Heart left ventricle (tissue), 13 donors: ENCODE measurements around the gene KCNAB1.

Source experiments
- POLR2A ChIP-seq, 2 donors: fragments of 450-650 bp; IDR thresholded peaks; one replicate each; pipeline ENCODE4 v1.6.1; 2017; ENCODE audit warnings: antibody characterized with exemption in 2 of 2, mild to moderate bottlenecking in 2 of 2, moderate library complexity in 2 of 2
- TF ChIP-seq, protein P1 (sequence below), 12 donors: fragments of 200-600 bp; sonication (generic) in 4 of 12; IDR thresholded peaks; one replicate each; pipeline versions ENCODE4 v1.5.0 to v1.8.0; 2018 to 2022; ENCODE audit warnings: antibody characterized with exemption in 12 of 12, mild to moderate bottlenecking in 5 of 12
- donor health status: ischemic (EF 13 %, LVEDD 7.1; RV severe dilation, severe dysfunction).
- donor health status: DM: no; HTN: yes; CAD: no.
- donor health status: DM: no; HTN: no; CAD: no.
- donor health status: ischemic (EF 25% LVEDD 6.9; RV normal size, moderate dysfunction).
- donor health status: ischemic (EF 25% LVEDD 5.7; RV mildly dilated, moderate dysfunction).
- donor health status: ischemic (EF 35%, LVEDD 5.7; RV mildly dilated, moderate dysfunction).
- donor health status: nonischemic (EF 11% LVEDD 7.7; RV severe dilation, severe dysfunction).
- donor health status: DM: yes; HTN: yes; CAD: no.
- donor health status: PGD.
- donor health status: ischemic (EF 29% LVEDD 5.4; RV normal size, mild dysfunction).
- donor health status: nonischemic (EF 23%, LVEDD 6.1; RV moderate dilation, normal function).

DNA sequence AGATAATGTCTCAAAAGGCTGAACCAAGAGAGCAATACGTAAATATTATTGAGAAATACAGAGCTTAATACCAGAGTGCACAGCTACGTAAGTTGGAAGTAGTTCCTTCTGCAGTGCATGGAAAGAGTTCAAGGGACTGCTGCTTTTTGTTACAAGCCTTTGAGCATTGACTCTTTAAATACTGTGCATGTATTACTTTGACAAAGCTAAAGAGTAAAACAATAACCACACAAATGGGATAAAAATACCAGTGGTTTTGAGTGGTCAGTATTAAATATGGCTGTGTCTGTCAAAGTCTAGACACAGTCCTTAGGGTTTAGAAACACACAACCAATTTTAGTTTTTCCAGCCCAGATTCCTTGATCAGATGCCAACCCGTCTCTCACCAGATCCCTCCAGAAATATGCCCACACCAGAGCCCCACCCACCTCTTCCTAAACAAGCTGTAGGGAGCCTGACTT lies 372.5 kb downstream of the KCNAB1 start:
- TF ChIP-seq, protein P1, sequence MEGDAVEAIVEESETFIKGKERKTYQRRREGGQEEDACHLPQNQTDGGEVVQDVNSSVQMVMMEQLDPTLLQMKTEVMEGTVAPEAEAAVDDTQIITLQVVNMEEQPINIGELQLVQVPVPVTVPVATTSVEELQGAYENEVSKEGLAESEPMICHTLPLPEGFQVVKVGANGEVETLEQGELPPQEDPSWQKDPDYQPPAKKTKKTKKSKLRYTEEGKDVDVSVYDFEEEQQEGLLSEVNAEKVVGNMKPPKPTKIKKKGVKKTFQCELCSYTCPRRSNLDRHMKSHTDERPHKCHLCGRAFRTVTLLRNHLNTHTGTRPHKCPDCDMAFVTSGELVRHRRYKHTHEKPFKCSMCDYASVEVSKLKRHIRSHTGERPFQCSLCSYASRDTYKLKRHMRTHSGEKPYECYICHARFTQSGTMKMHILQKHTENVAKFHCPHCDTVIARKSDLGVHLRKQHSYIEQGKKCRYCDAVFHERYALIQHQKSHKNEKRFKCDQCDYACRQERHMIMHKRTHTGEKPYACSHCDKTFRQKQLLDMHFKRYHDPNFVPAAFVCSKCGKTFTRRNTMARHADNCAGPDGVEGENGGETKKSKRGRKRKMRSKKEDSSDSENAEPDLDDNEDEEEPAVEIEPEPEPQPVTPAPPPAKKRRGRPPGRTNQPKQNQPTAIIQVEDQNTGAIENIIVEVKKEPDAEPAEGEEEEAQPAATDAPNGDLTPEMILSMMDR (IDR thresholded peaks at IDR 0.05), result no peak
- TF ChIP-seq POLR2A (IDR thresholded peaks at IDR 0.05), result no peak
